ENCODE measurements around the gene MPZL1.

DNA sequence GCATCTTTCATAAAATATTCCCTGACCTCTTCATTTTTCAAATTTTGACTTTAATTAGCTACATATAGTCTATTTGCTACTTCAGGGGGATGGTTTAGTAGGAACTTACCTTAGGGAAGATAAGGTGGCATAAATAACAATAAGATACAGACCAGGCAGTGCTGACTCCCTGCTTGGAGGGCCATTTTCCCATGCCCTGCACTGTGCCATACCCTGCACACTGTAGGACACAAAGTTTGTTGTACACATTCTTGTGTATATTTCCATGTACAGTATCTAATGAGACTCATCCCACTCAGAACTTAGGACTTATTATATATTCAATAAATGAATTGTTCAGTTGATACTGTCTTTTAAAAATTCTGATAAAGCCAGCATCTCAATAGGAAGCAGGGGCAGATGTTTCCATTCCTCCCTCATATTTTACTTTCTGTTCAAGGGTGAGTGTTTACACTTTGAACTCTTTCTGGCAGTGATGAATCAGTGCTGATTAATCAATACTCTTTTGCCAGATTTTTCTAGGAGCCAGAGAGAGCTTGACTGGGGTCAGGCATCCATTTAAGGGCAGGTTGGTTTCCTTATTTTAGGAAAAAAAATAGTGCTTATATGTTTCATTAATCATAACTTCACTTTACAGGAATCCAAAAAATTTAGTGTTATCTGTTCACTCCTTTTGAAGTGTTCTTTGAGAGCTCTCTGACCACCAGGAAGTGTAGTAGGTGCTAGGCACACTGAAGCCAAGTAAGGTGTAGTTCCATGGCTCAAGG is 30.6 kb downstream of the MPZL1 start:
- TF ChIP-seq, protein P1, sequence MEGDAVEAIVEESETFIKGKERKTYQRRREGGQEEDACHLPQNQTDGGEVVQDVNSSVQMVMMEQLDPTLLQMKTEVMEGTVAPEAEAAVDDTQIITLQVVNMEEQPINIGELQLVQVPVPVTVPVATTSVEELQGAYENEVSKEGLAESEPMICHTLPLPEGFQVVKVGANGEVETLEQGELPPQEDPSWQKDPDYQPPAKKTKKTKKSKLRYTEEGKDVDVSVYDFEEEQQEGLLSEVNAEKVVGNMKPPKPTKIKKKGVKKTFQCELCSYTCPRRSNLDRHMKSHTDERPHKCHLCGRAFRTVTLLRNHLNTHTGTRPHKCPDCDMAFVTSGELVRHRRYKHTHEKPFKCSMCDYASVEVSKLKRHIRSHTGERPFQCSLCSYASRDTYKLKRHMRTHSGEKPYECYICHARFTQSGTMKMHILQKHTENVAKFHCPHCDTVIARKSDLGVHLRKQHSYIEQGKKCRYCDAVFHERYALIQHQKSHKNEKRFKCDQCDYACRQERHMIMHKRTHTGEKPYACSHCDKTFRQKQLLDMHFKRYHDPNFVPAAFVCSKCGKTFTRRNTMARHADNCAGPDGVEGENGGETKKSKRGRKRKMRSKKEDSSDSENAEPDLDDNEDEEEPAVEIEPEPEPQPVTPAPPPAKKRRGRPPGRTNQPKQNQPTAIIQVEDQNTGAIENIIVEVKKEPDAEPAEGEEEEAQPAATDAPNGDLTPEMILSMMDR (IDR thresholded peaks at IDR 0.05 in 4 of 5, conservative IDR thresholded peaks at IDR 0.05 in 1 of 5): no peak
- no peak for TF ChIP-seq POLR2A (IDR thresholded peaks at IDR 0.05)

All from gastrocnemius medialis (tissue), 4 donors.